Measurements from ENCODE around the gene SYNM. TPM values are rescaled to one million over a fixed set of nuclear protein-coding genes. Genes with fewer than 3 reads are reported as not detected.

Gene SYNM
- total RNA-seq, 1 experiment from 2014 or later, result 6.1 TPM

DNA sequence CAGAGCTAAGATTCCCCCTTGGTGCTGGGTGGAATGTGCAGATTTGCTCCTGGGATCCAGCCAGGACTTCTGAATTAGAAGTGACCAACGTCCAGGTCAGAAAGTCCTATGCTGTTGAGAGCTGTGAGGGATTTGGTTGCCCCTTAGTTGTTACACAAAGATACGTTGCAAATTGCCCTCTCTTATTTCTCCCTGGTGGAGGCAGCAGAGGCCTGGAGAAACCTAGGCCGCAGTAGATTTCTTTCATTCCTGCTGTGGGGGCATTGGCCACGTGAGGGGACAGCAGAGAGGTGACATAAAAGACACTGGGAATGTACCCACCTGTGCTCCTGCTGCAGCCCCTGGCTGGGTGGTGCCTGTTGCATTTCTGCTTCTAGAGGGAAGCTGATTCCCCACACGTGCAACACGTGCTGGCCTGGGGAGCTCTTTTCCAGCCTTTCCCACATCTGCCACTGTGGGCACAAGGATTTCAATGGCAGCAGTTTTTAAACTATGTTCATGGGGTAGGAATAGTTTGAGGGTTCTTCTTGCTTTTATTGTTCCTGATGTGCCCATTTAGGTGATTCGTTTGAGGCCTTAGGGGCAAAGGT, 65.7 kb downstream of the SYNM start:
- Histone ChIP-seq H3K36me3 (ENCODE audit: control insufficient read depth, insufficient read depth, low read length) (no peaks in the 10 kb centered on the region; the same call in 1 of the 2 replicates), H3K4me1 (no peaks in the 10 kb centered on the region), H3K27me3 (replicated peaks; ENCODE audit: control insufficient read depth, insufficient read depth, low read length) (no peaks in the 10 kb centered on the region), H3K9me3 (no peaks in the 10 kb centered on the region), H3K4me3 (ENCODE audit: low read depth, low read length) (no peak overlapping the region)
- intact Hi-C loops (cut with micrococcal nuclease; ENCODE audit: unreplicated experiment), result no loop called here
- no peak for TF ChIP-seq CTCF (IDR thresholded peaks at IDR 0.05; ENCODE audit: insufficient read depth in 1 of 2, low read depth in 1 of 2, low read length in 1 of 2, severe bottlenecking in 1 of 2, unreplicated experiment in 1 of 2)
- BruUV-seq (replicated peaks), result no TSS peak
- H3K4me3 Mint-ChIP-seq (ENCODE audit: unreplicated experiment), result no peak overlapping the region
- no peaks in the 10 kb centered on the region for H3K4me1 Mint-ChIP-seq (ENCODE audit: low read depth, unreplicated experiment)
- CTCF ChIA-PET, result interaction anchor here (0.9 kb wide), 1 partner anchor 40 kb away, joined by 3 read pairs; no protein-coding TSS in a partner anchor
- H3K36me3 Mint-ChIP-seq (ENCODE audit: insufficient read depth, unreplicated experiment), result no peaks in the 10 kb centered on the region
- DNase-seq, result no peak
- no peaks in the 10 kb centered on the region for H3K27me3 Mint-ChIP-seq (ENCODE audit: insufficient read depth, unreplicated experiment)
- no peaks in the 10 kb centered on the region for H3K9me3 Mint-ChIP-seq (ENCODE audit: unreplicated experiment)
- POLR2A ChIA-PET, result no interaction called here
- no peak overlapping the region for H3K27ac Mint-ChIP-seq (ENCODE audit: unreplicated experiment)

DNA sequence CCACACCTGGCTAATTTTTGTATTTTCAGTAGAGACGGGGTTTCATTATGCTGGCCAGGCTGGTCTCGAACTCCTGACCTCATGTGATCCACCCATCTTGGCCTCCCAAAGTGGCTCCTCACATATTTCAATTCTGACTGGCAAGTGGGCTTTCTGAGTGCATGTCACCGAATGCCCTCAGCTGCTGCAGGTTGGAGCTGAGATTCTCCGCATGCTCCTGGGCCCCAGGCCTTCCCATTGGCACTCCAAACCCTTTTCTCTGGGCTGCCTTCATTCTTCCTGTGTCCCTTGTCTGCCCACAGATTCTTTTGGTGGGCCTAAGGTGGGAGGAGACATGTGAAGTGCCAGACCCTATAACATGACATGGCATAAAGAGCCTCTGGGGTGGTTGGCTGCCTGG, 67.3 kb downstream of the SYNM start:
- H3K36me3 ChIP-seq (ENCODE audit: control insufficient read depth, insufficient read depth, low read length), result no peaks in the 10 kb centered on the region; the same call in 1 of the 2 replicates
- CTCF ChIA-PET, result interaction anchor here (1.0 kb wide), 1 partner anchor 9 kb away, joined by 3 read pairs; no protein-coding TSS in a partner anchor
- no peak for DNase-seq

GRCh38 chr15:99172989-99173388, 68.1 kb downstream of the SYNM start:
- Mint-ChIP-seq H3K4me3 (ENCODE audit: unreplicated experiment) (no peak overlapping the region), H3K27ac (ENCODE audit: unreplicated experiment) (no peak overlapping the region), H3K4me1 (ENCODE audit: low read depth, unreplicated experiment) (no peaks in the 10 kb centered on the region), H3K36me3 (ENCODE audit: insufficient read depth, unreplicated experiment) (no peaks in the 10 kb centered on the region), H3K9me3 (ENCODE audit: unreplicated experiment) (no peaks in the 10 kb centered on the region), H3K27me3 (ENCODE audit: insufficient read depth, unreplicated experiment) (no peaks in the 10 kb centered on the region)
- no peaks in the 10 kb centered on the region for H3K9me3 ChIP-seq
- no peak for DNase-seq
- CTCF ChIA-PET, result interaction anchor here (1.0 kb wide), 1 partner anchor 9 kb away, joined by 3 read pairs; no protein-coding TSS in a partner anchor
- H3K36me3 ChIP-seq (ENCODE audit: control insufficient read depth, insufficient read depth, low read length), result no peaks in the 10 kb centered on the region; the same call in 1 of the 2 replicates
- no peak for TF ChIP-seq CTCF (IDR thresholded peaks at IDR 0.05; ENCODE audit: insufficient read depth in 1 of 2, low read depth in 1 of 2, low read length in 1 of 2, severe bottlenecking in 1 of 2, unreplicated experiment in 1 of 2)
- no peaks in the 10 kb centered on the region for H3K27me3 ChIP-seq (replicated peaks; ENCODE audit: control insufficient read depth, insufficient read depth, low read length)
- intact Hi-C loops (cut with micrococcal nuclease; ENCODE audit: unreplicated experiment), result no loop called here
- H3K4me1 ChIP-seq, result no peaks in the 10 kb centered on the region
- H3K4me3 ChIP-seq (ENCODE audit: low read depth, low read length), result no peak overlapping the region
- POLR2A ChIA-PET, result no interaction called here
- no TSS peak for BruUV-seq (replicated peaks)

More for the DNA sequence above, 67.3 kb downstream of the SYNM start:
- no peak for TF ChIP-seq CTCF (IDR thresholded peaks at IDR 0.05; ENCODE audit: insufficient read depth in 1 of 2, low read depth in 1 of 2, low read length in 1 of 2, severe bottlenecking in 1 of 2, unreplicated experiment in 1 of 2)
- no peaks in the 10 kb centered on the region for H3K27me3 Mint-ChIP-seq (ENCODE audit: insufficient read depth, unreplicated experiment)
- no peak overlapping the region for H3K4me3 Mint-ChIP-seq (ENCODE audit: unreplicated experiment)
- no peaks in the 10 kb centered on the region for H3K4me1 Mint-ChIP-seq (ENCODE audit: low read depth, unreplicated experiment)
- intact Hi-C loops (cut with micrococcal nuclease; ENCODE audit: unreplicated experiment), result no loop called here
- Histone ChIP-seq H3K4me1 (no peaks in the 10 kb centered on the region), H3K27me3 (replicated peaks; ENCODE audit: control insufficient read depth, insufficient read depth, low read length) (no peaks in the 10 kb centered on the region), H3K4me3 (ENCODE audit: low read depth, low read length) (no peak overlapping the region), H3K9me3 (no peaks in the 10 kb centered on the region)
- no peak overlapping the region for H3K27ac Mint-ChIP-seq (ENCODE audit: unreplicated experiment)
- no TSS peak for BruUV-seq (replicated peaks)
- POLR2A ChIA-PET, result no interaction called here
- H3K9me3 Mint-ChIP-seq (ENCODE audit: unreplicated experiment), result no peaks in the 10 kb centered on the region
- no peaks in the 10 kb centered on the region for H3K36me3 Mint-ChIP-seq (ENCODE audit: insufficient read depth, unreplicated experiment)

All from Caco-2 (cell line).